Islet of Langerhans (tissue), 1 donor: Measurements from ENCODE around the gene MLANA.

Source experiments
- FAIRE-seq: peaks from one replicate; lab custom pipeline; 2011; peaks lifted over from hg19 to GRCh38; lab: Jason Lieb, UNC

Gene MLANA

GRCh38 chr9:5908918-5909317, 18.2 kb downstream of the MLANA start:
- no peak for FAIRE-seq

GRCh38 chr9:5909976-5910375, 19.3 kb downstream of the MLANA start:
- peak; percentile 38 for FAIRE-seq

GRCh38 chr9:5910413-5911057, 19.8 kb downstream of the MLANA start:
- no peak for FAIRE-seq

- FAIRE-seq: no peak
These were observed 24.7 kb downstream of the MLANA start for GRCh38 chr9:5915438-5915837.

GRCh38 chr9:5917273-5917672, 26.6 kb downstream of the MLANA start:
- FAIRE-seq: no peak

GRCh38 chr9:5917888-5918287, 27.2 kb downstream of the MLANA start:
- no peak for FAIRE-seq

GRCh38 chr9:5918460-5918859, 27.8 kb downstream of the MLANA start:
- no peak for FAIRE-seq

- FAIRE-seq: no peak
These were observed 30.2 kb downstream of the MLANA start for GRCh38 chr9:5920860-5921328.

GRCh38 chr9:5922192-5922591, 31.5 kb downstream of the MLANA start:
- FAIRE-seq: no peak

- no peak for FAIRE-seq
These were observed 41.0 kb downstream of the MLANA start for GRCh38 chr9:5931657-5932056.

- peak; percentile 27 for FAIRE-seq
These were observed 47.8 kb downstream of the MLANA start for GRCh38 chr9:5938449-5938848.

- peak; percentile 61 for FAIRE-seq
These were observed 48.8 kb downstream of the MLANA start for GRCh38 chr9:5939530-5939929.

- peak; percentile 38 for FAIRE-seq
These were observed 50.5 kb downstream of the MLANA start for GRCh38 chr9:5941214-5941613.

- FAIRE-seq: peak; percentile 43
These were observed 54.4 kb downstream of the MLANA start for GRCh38 chr9:5945112-5945511.

GRCh38 chr9:5947912-5948311, 57.2 kb downstream of the MLANA start:
- FAIRE-seq: peak; percentile 13

- FAIRE-seq: peak; percentile 97
These were observed 58.5 kb downstream of the MLANA start for GRCh38 chr9:5949103-5949699.

- no peak for FAIRE-seq
These were observed 59.6 kb downstream of the MLANA start for GRCh38 chr9:5950261-5950660.

GRCh38 chr9:5951686-5952211, 61.1 kb downstream of the MLANA start:
- no peak for FAIRE-seq

GRCh38 chr9:5953743-5954707, 63.3 kb downstream of the MLANA start:
- no peak for FAIRE-seq

GRCh38 chr9:5957166-5957565, 66.5 kb downstream of the MLANA start:
- FAIRE-seq: no peak

GRCh38 chr9:5958273-5958672, 67.6 kb downstream of the MLANA start:
- FAIRE-seq: no peak
